SU-DHL-6 (cell line): ENCODE results near the gene FBXO41.

Source experiments
- CTCF ChIP-seq: fragments of 200-600 bp; sonication (generic); IDR thresholded peaks from one replicate; pipeline ENCODE4 v1.5.1; 2017; ENCODE audit warnings: antibody characterized with exemption, mild to moderate bottlenecking, low read length, moderate library complexity; ENCODE audit not compliant: insufficient read depth, poor library complexity, severe bottlenecking
- EZH2phosphoT487 ChIP-seq: fragments of 200-600 bp; sonication (generic), shearing (Covaris generic); conservative IDR thresholded peaks from 2 replicates; pipeline ENCODE4 v1.6.1; 2018; ENCODE audit warnings: mild to moderate bottlenecking, antibody characterized with exemption, low read length, moderate library complexity, mixed read lengths

GRCh38 chr2:73286134-73286655 lies 1.9 kb upstream of the FBXO41 start:
- TF ChIP-seq CTCF (no peak), EZH2phosphoT487 (no peak)
